Esophagus muscularis mucosa (tissue), 4 donors: ENCODE measurements around the gene IL36RN. TPM values are rescaled to one million over a fixed set of nuclear protein-coding genes. Genes with fewer than 3 reads are reported as not detected.

Experiments used
- DNase-seq: peaks from one replicate; pipeline ENCODE4 v3.0.0-alpha.2; 2017; ENCODE audit errors: extremely low spot score
- H3K27ac ChIP-seq, 4 donors: fragments of 200-600 bp; sonication (generic); replicated peaks in 1 of 4; 1 replicate in 3 of 4; 2 replicates in 1 of 4; pipeline ENCODE4 v1.5.1; 2016 to 2019; ENCODE audit warnings: mild to moderate bottlenecking in 1 of 4
- H3K27me3 ChIP-seq, 4 donors: fragments of 200-600 bp; sonication (generic); one replicate each; pipeline versions ENCODE4 v1.5.1 to v1.6.0; 2016 to 2019
- H3K36me3 ChIP-seq, 4 donors: fragments of 200-600 bp; sonication (generic); one replicate each; pipeline ENCODE4 v1.5.1; 2016 to 2019
- H3K4me1 ChIP-seq, 4 donors: fragments of 200-600 bp; sonication (generic); one replicate each; pipeline ENCODE4 v1.5.1; 2016 to 2019
- H3K4me3 ChIP-seq, 4 donors: fragments of 200-600 bp; sonication (generic); 1 replicate in 2 of 4; 2 replicates in 2 of 4; pipeline ENCODE4 v1.5.1; 2016 to 2019; ENCODE audit warnings: mild to moderate bottlenecking in 4 of 4, moderate library complexity in 1 of 4
- H3K9me3 ChIP-seq, 4 donors: fragments of 200-600 bp; sonication (generic); 1 replicate in 3 of 4; 2 replicates in 1 of 4; pipeline ENCODE4 v1.5.1; 2016 to 2019
- CTCF ChIP-seq, 3 experiments: fragments of 200-600 bp in 2 of 3; fragments of 450-650 bp in 1 of 3; sonication (generic) in 2 of 3; IDR thresholded peaks; one replicate each; pipeline ENCODE4 v1.5.1; 2017 to 2019; ENCODE audit warnings: antibody characterized with exemption in 3 of 3, mild to moderate bottlenecking in 2 of 3, moderate library complexity in 1 of 3
- EP300 ChIP-seq: sonication (generic); formaldehyde crosslinking; IDR thresholded peaks from one replicate; pipeline ENCODE4 v1.6.1; 2017; ENCODE audit warnings: antibody characterized with exemption
- POLR2A ChIP-seq: fragments of 450-650 bp; IDR thresholded peaks from one replicate; pipeline ENCODE4 v1.6.1; 2017; ENCODE audit warnings: antibody characterized with exemption, moderate library complexity, mild to moderate bottlenecking, low read depth
- POLR2AphosphoS5 ChIP-seq, 2 donors: sonication (generic); formaldehyde crosslinking; IDR thresholded peaks; one replicate each; pipeline ENCODE4 v1.6.1; 2017; ENCODE audit warnings: antibody characterized with exemption in 2 of 2
- WGBS: methylation state at CpG from one replicate; pipeline ENCODE4 v1.1.5; 2018; 5-methylcytosine and 5-hydroxymethylcytosine counted together
- intact Hi-C: fragments of 100-400 bp; cut with DNase I; formaldehyde crosslinking; loops from one replicate; pipeline ENCODE4 v1.15.1; 2023
- total RNA-seq, 4 donors: library from RNA; depleted of rRNA; stranded (reverse); fragments of >200 nt; gene quantifications; one replicate each; pipeline versions ENCODE4 v1.1.0 to v1.2.1, GENCODE V29; 2016

The IL36RN gene
- total RNA-seq, 4 donors from 2014 or later: not detected

DNA sequence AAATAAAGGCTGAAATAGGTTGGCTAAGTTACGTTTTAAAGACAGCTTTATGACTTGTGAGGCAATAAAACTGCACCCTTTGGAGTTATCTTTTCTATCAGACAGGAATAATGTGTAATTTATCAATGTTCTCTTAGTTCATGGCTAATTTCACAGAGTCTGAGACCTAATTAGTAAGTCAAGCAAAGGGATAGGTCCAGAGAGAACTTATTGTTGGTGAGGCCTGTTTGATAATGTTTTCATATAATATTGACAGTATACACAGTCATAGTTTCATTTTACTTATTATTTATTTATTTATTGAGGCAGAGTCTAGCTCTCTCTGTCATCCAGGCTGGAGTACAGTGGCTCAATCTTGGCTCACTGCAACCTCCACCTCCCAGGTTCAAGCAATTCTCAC, 1.9 kb upstream of the IL36RN start:
- 64% methylated on average over 1 of the region's 1 CpG for WGBS
- Histone ChIP-seq H3K9me3 (peaks cover 0 to 9% (median 3%) of the 10 kb centered on the region in 4 donors), H3K4me3 (no peak overlapping the region), H3K27ac (no peak overlapping the region), H3K4me1 (no peaks in the 10 kb centered on the region), H3K36me3 (no peaks in the 10 kb centered on the region), H3K27me3 (peaks cover 0 to 5% (median 0%) of the 10 kb centered on the region in 4 donors)
- intact Hi-C loops: no loop called here
- no peak for DNase-seq
- TF ChIP-seq EP300: no peak
- TF ChIP-seq POLR2AphosphoS5 (IDR thresholded peaks at IDR 0.05): no peak
- TF ChIP-seq CTCF (IDR thresholded peaks at IDR 0.05): no peak
- no peak for TF ChIP-seq POLR2A

- TF ChIP-seq POLR2AphosphoS5 (IDR thresholded peaks at IDR 0.05) (no peak), POLR2A (no peak), CTCF (IDR thresholded peaks at IDR 0.05) (no peak), EP300 (no peak)
- H3K4me1 ChIP-seq: no peaks in the 10 kb centered on the region
- peaks cover 0 to 9% (median 3%) of the 10 kb centered on the region in 4 donors for H3K9me3 ChIP-seq
- no peak for DNase-seq
- H3K27ac ChIP-seq: no peak overlapping the region
- H3K27me3 ChIP-seq: peaks cover 0 to 11% (median 0%) of the 10 kb centered on the region in 4 donors
- no peak overlapping the region for H3K4me3 ChIP-seq
- WGBS: 72% methylated on average over 2 of the region's 2 CpGs
- H3K36me3 ChIP-seq: no peaks in the 10 kb centered on the region
- intact Hi-C loops: no loop called here
Observed at GRCh38 chr2:113058411-113058994, 495 bp upstream of the IL36RN start.

GRCh38 chr2:113060396-113060795, 1.4 kb downstream of the IL36RN start:
- 80% methylated on average over 4 of the region's 4 CpGs for WGBS
- TF ChIP-seq POLR2AphosphoS5 (IDR thresholded peaks at IDR 0.05) (no peak), CTCF (IDR thresholded peaks at IDR 0.05) (no peak), POLR2A (no peak), EP300 (no peak)
- intact Hi-C loops: no loop called here

DNA sequence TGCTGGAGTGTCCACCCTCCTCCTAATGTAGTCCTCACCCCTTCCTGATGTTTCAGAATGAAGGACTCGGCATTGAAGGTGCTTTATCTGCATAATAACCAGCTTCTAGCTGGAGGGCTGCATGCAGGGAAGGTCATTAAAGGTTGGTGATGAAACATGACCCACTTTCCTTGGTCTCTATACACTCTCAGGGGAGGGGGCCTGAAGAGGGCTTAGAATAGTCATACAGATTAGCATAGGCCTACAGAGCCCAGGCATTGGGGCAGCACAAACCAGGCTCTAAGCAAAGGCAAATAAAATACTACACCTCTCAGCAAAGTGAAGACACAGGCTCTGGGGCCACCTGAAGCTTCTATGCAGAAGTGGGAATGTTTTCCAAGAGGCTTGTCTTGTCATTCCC, 1.8 kb downstream of the IL36RN start:
- H3K4me3 ChIP-seq: no peak overlapping the region
- H3K27me3 ChIP-seq: peaks cover 0 to 11% (median 0%) of the 10 kb centered on the region in 4 donors
- no peaks in the 10 kb centered on the region for H3K36me3 ChIP-seq
- WGBS: 56% methylated on average over 1 of the region's 1 CpG
- H3K27ac ChIP-seq: no peak overlapping the region
- H3K4me1 ChIP-seq: no peaks in the 10 kb centered on the region
- H3K9me3 ChIP-seq: peaks cover 0 to 6% (median 1%) of the 10 kb centered on the region in 4 donors
- intact Hi-C loops: no loop called here
- peak; percentile 50 for DNase-seq
- TF ChIP-seq POLR2AphosphoS5 (IDR thresholded peaks at IDR 0.05) (no peak), POLR2A (no peak), CTCF (IDR thresholded peaks at IDR 0.05) (no peak), EP300 (no peak)

More at GRCh38 chr2:113060396-113060795, 1.4 kb downstream of the IL36RN start:
- Histone ChIP-seq H3K36me3 (no peaks in the 10 kb centered on the region), H3K27ac (no peak overlapping the region), H3K4me1 (no peaks in the 10 kb centered on the region), H3K9me3 (peaks cover 0 to 6% (median 2%) of the 10 kb centered on the region in 4 donors), H3K27me3 (peaks cover 0 to 11% (median 0%) of the 10 kb centered on the region in 4 donors), H3K4me3 (no peak overlapping the region)
- DNase-seq: no peak

- peak; percentile 79 for DNase-seq
- Histone ChIP-seq H3K27me3 (peaks cover 0 to 11% (median 0%) of the 10 kb centered on the region in 4 donors), H3K4me3 (no peak overlapping the region), H3K9me3 (peaks cover 0 to 1% (median 0%) of the 10 kb centered on the region in 4 donors), H3K4me1 (no peaks in the 10 kb centered on the region), H3K27ac (no peak overlapping the region), H3K36me3 (no peaks in the 10 kb centered on the region)
- no peak for TF ChIP-seq POLR2AphosphoS5 (IDR thresholded peaks at IDR 0.05)
- TF ChIP-seq EP300: no peak
- no peak for TF ChIP-seq CTCF (IDR thresholded peaks at IDR 0.05)
- no peak for TF ChIP-seq POLR2A
- intact Hi-C loops: no loop called here
- WGBS: 64% methylated on average over 2 of the region's 2 CpGs
Observed at GRCh38 chr2:113061241-113061640, 2.2 kb downstream of the IL36RN start.
